ENCODE measurements around the gene TMEM259.

TMEM259 gene

DNA sequence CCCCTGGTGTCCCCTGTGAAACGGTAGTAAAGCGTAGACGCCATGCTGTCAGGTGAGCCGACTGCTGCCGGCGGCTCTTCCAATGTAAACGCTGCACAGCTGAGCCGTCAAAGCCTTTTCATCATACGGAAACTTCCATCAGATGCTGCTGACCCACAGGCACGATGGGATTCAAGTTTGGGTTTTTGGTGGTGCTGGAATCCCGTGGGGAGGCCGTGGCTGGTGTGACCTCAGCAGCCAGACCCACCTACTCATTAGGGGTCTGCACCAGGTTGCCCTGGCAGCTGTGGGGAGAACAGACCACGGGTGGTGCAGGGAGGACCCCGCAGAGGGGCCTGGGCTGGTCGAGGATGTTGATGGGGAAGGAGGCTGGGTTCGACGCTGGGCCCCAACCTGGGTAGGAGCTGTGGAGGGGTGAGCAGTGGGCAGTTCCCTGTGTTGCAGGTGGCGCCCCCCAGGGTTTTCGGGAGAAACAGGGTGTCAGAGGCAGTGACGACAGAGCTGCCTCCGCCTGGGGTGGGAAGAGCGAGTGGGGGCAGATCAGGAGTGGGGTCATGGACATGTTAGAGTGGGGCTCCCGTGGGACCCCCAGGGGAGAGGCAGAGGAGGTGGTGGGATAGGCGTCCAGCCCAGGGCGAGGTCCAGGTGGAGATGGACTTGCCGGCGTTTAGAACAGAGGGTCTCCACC, 14.1 kb downstream of the TMEM259 start:
- Histone ChIP-seq H3K79me2 (ENCODE audit: insufficient read depth, low read length) (no peaks in the 10 kb centered on the region), H3K9me3 (ENCODE audit: low read length) (no peaks in the 10 kb centered on the region), H3K27ac (ENCODE audit: low read depth, low read length, poor library complexity, severe bottlenecking) (no peak overlapping the region), H3F3A (ENCODE audit: insufficient read depth, low read length) (no peaks in the 10 kb centered on the region), H4K20me1 (ENCODE audit: insufficient read depth, low read length) (no peaks in the 10 kb centered on the region), H3K36me3 (ENCODE audit: insufficient read depth, low read length) (peaks cover 32% of the 10 kb centered on the region), H2AFZ (ENCODE audit: low read length) (no peak overlapping the region), H3K4me2 (ENCODE audit: low read length) (no peak overlapping the region), H3K9ac (ENCODE audit: low read length) (no peak overlapping the region), H3K27me3 (ENCODE audit: insufficient read depth, low read length) (peaks cover 12% of the 10 kb centered on the region; the same call in 1 of the 2 replicates), H3K4me3 (ENCODE audit: low read depth, low read length, poor library complexity, severe bottlenecking) (no peak overlapping the region), H3K9me2 (ENCODE audit: low read depth, low read length) (no peaks in the 10 kb centered on the region), H3K4me1 (ENCODE audit: insufficient read depth, low read length, severe bottlenecking) (no peaks in the 10 kb centered on the region)
- TF ChIP-seq EZH2 (IDR thresholded peaks at IDR 0.05; ENCODE audit: borderline replicate concordance, low read length), result no peak
- TF ChIP-seq, protein P1, sequence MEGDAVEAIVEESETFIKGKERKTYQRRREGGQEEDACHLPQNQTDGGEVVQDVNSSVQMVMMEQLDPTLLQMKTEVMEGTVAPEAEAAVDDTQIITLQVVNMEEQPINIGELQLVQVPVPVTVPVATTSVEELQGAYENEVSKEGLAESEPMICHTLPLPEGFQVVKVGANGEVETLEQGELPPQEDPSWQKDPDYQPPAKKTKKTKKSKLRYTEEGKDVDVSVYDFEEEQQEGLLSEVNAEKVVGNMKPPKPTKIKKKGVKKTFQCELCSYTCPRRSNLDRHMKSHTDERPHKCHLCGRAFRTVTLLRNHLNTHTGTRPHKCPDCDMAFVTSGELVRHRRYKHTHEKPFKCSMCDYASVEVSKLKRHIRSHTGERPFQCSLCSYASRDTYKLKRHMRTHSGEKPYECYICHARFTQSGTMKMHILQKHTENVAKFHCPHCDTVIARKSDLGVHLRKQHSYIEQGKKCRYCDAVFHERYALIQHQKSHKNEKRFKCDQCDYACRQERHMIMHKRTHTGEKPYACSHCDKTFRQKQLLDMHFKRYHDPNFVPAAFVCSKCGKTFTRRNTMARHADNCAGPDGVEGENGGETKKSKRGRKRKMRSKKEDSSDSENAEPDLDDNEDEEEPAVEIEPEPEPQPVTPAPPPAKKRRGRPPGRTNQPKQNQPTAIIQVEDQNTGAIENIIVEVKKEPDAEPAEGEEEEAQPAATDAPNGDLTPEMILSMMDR (IDR thresholded peaks at IDR 0.05; ENCODE audit: low read length), result no peak

DNA sequence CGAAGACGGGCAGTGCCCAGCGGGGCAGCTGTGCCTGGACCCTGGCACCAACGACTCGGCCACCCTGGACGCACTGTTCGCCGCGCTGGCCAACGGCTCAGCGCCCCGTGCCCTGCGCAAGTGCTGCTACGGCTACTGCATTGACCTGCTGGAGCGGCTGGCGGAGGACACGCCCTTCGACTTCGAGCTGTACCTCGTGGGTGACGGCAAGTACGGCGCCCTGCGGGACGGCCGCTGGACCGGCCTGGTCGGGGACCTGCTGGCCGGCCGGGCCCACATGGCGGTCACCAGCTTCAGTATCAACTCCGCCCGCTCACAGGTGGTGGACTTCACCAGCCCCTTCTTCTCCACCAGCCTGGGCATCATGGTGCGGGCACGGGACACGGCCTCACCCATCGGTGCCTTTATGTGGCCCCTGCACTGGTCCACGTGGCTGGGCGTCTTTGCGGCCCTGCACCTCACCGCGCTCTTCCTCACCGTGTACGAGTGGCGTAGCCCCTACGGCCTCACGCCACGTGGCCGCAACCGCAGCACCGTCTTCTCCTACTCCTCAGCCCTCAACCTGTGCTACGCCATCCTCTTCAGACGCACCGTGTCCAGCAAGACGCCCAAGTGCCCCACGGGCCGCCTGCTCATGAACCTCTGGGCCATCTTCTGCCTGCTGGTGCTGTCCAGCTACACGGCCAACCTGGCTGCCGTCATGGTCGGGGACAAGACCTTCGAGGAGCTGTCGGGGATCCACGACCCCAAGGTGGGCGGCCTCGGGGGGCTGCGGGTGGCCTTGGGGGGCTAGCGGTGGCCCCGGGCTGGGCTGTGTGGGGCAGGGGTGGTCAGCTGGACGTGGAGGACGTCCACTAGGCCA, 15.9 kb downstream of the TMEM259 start:
- Histone ChIP-seq H3K9me3 (ENCODE audit: low read length) (no peaks in the 10 kb centered on the region), H3K4me2 (ENCODE audit: low read length) (no peak overlapping the region), H3K36me3 (ENCODE audit: insufficient read depth, low read length) (peaks cover 14% of the 10 kb centered on the region), H3K9ac (ENCODE audit: low read length) (no peak overlapping the region), H4K20me1 (ENCODE audit: insufficient read depth, low read length) (no peaks in the 10 kb centered on the region), H3K4me3 (ENCODE audit: low read depth, low read length, poor library complexity, severe bottlenecking) (no peak overlapping the region), H3F3A (ENCODE audit: insufficient read depth, low read length) (no peaks in the 10 kb centered on the region), H2AFZ (ENCODE audit: low read length) (no peak overlapping the region), H3K79me2 (ENCODE audit: insufficient read depth, low read length) (no peaks in the 10 kb centered on the region), H3K27me3 (ENCODE audit: insufficient read depth, low read length) (peaks cover 12% of the 10 kb centered on the region; the same call in 1 of the 2 replicates), H3K9me2 (ENCODE audit: low read depth, low read length) (no peaks in the 10 kb centered on the region), H3K4me1 (ENCODE audit: insufficient read depth, low read length, severe bottlenecking) (no peaks in the 10 kb centered on the region), H3K27ac (ENCODE audit: low read depth, low read length, poor library complexity, severe bottlenecking) (no peak overlapping the region)
- TF ChIP-seq, protein P1 (IDR thresholded peaks at IDR 0.05; ENCODE audit: low read length), result no peak
- no peak for TF ChIP-seq EZH2 (IDR thresholded peaks at IDR 0.05; ENCODE audit: borderline replicate concordance, low read length)

DNA sequence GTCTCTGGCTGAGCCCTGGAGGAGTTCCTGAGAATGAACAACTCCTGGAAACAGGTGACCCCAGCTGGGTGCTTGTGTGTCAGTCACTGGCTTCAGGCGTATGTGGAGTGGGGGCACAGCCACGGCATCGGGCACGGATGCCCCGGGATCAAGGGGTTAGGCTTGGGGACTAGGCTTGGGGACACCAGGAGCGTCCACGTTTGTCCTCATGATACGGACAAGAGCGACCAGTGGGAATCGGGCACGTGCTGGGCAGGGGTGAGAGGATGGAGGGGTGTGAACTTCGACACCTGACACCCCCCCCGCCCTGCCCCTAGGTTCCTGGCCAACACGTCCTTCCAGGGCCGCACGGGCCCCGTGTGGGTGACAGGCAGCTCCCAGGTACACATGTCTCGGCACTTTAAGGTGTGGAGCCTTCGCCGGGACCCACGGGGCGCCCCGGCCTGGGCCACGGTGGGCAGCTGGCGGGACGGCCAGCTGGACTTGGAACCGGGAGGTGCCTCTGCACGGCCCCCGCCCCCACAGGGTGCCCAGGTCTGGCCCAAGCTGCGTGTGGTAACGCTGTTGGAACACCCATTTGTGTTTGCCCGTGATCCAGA, 16.6 kb downstream of the TMEM259 start:
- no peak for TF ChIP-seq EZH2 (IDR thresholded peaks at IDR 0.05; ENCODE audit: borderline replicate concordance, low read length)
- TF ChIP-seq, protein P1 (IDR thresholded peaks at IDR 0.05; ENCODE audit: low read length), result no peak
- peaks cover 12% of the 10 kb centered on the region; the same call in 1 of the 2 replicates for H3K27me3 ChIP-seq (ENCODE audit: insufficient read depth, low read length)

More for the DNA sequence above, 16.6 kb downstream of the TMEM259 start:
- no peaks in the 10 kb centered on the region for H3K9me2 ChIP-seq (ENCODE audit: low read depth, low read length)
- H3K9ac ChIP-seq (ENCODE audit: low read length), result no peak overlapping the region
- no peak overlapping the region for H3K27ac ChIP-seq (ENCODE audit: low read depth, low read length, poor library complexity, severe bottlenecking)
- H3K79me2 ChIP-seq (ENCODE audit: insufficient read depth, low read length), result no peaks in the 10 kb centered on the region
- H3K4me2 ChIP-seq (ENCODE audit: low read length), result no peak overlapping the region
- no peaks in the 10 kb centered on the region for H3K9me3 ChIP-seq (ENCODE audit: low read length)
- no peak overlapping the region for H3K4me3 ChIP-seq (ENCODE audit: low read depth, low read length, poor library complexity, severe bottlenecking)
- no peaks in the 10 kb centered on the region for H3K4me1 ChIP-seq (ENCODE audit: insufficient read depth, low read length, severe bottlenecking)
- H2AFZ ChIP-seq (ENCODE audit: low read length), result no peak overlapping the region
- H3K36me3 ChIP-seq (ENCODE audit: insufficient read depth, low read length), result peaks cover 8% of the 10 kb centered on the region
- no peaks in the 10 kb centered on the region for H3F3A ChIP-seq (ENCODE audit: insufficient read depth, low read length)
- H4K20me1 ChIP-seq (ENCODE audit: insufficient read depth, low read length), result no peaks in the 10 kb centered on the region
